SK-N-MC (cell line): ENCODE measurements around the gene TTC32.

Experiments used
- EZH2 ChIP-seq: fragments of 200-600 bp; sonication (generic); IDR thresholded peaks from one replicate; pipeline ENCODE4 v1.6.1; 2017; ENCODE audit warnings: antibody characterized with exemption
- FOXP2 ChIP-seq: optimal IDR thresholded peaks from 2 replicates; pipeline ENCODE3; 2011; ENCODE audit warnings: mild to moderate bottlenecking, moderate library complexity; ENCODE audit not compliant: insufficient read depth; ENCODE audit errors: extremely low read length, control extremely low read depth
- POLR2AphosphoS5 ChIP-seq: IDR thresholded peaks from 2 replicates; pipeline ENCODE4 v1.6.1; 2012; ENCODE audit warnings: mild to moderate bottlenecking, low read depth, low read length, borderline replicate concordance

- TF ChIP-seq EZH2 (no peak), POLR2AphosphoS5 (no peak), FOXP2 (no peak)
Measured at GRCh38 chr2:19857100-19857499, 44.7 kb downstream of the TTC32 start.
